GM12878 (cell line): ENCODE results near the gene VASH2. TPM values are rescaled to one million over a fixed set of nuclear protein-coding genes. Genes with fewer than 3 reads are reported as not detected.

Experiments used
- BACH1 ChIP-seq: fragments of 450-650 bp; IDR thresholded peaks from 2 replicates; pipeline ENCODE4 v1.6.1; 2017; ENCODE audit warnings: mild to moderate bottlenecking, borderline replicate concordance
- CBFB ChIP-seq: IDR thresholded peaks from 2 replicates; pipeline ENCODE4 v1.6.1; 2016; ENCODE audit warnings: antibody characterized with exemption, low read depth
- CHD1 ChIP-seq: IDR thresholded peaks from 2 replicates; pipeline ENCODE4 v1.6.1; 2012; ENCODE audit warnings: low read depth, low read length, improper control_type of control experiment
- CHD2 ChIP-seq: IDR thresholded peaks from 2 replicates; pipeline ENCODE4 v1.6.1; 2011; ENCODE audit warnings: low read depth, low read length, improper control_type of control experiment, borderline replicate concordance
- ESRRA ChIP-seq: IDR thresholded peaks from 2 replicates; pipeline ENCODE4 v1.6.1; 2012; ENCODE audit warnings: mild to moderate bottlenecking, low read length, improper control_type of control experiment
- EZH2 ChIP-seq: IDR thresholded peaks from 2 replicates; pipeline ENCODE4 v1.6.1; 2012; ENCODE audit warnings: low read depth, mild to moderate bottlenecking, control low read depth, inconsistent platforms, low read length, borderline replicate concordance; ENCODE audit not compliant: control insufficient read depth
- NR2F1 ChIP-seq: fragments of 450-650 bp; conservative IDR thresholded peaks from 2 replicates; pipeline ENCODE4 v1.6.1; 2017; ENCODE audit warnings: mild to moderate bottlenecking
- POLR2AphosphoS5 ChIP-seq: IDR thresholded peaks from 2 replicates; pipeline ENCODE4 v1.6.1; 2011; ENCODE audit warnings: mild to moderate bottlenecking, low read length, inconsistent platforms
- RAD51 ChIP-seq: fragments of 450-650 bp; IDR thresholded peaks from 2 replicates; pipeline ENCODE4 v1.6.1; 2016; ENCODE audit warnings: moderate library complexity, mild to moderate bottlenecking, inconsistent platforms
- SP1 ChIP-seq: IDR thresholded peaks from one replicate; pipeline ENCODE4 v1.6.1; 2011; ENCODE audit warnings: low read depth, low read length
- WRNIP1 ChIP-seq: IDR thresholded peaks from 2 replicates; pipeline ENCODE4 v1.6.1; 2011; ENCODE audit warnings: low read depth, low read length, improper control_type of control experiment, borderline replicate concordance
- ZBED1 ChIP-seq: IDR thresholded peaks from 2 replicates; pipeline ENCODE4 v1.6.1; 2016; ENCODE audit warnings: borderline replicate concordance
- ZNF687 ChIP-seq: fragments of 450-650 bp; IDR thresholded peaks from 2 replicates; pipeline ENCODE4 v1.6.1; 2017; ENCODE audit warnings: mild to moderate bottlenecking, moderate library complexity
- polyA plus RNA-seq, 11 experiments: library from polyadenylated mRNA; depleted of rRNA in 4 of 11; unstranded in 6 of 11; stranded (reverse) in 5 of 11; fragments of >200 nt; fragmentation: Nextera tagmentation in 4 of 11; fragmentation: Illumina TruSeq in 1 of 11; extraction: Ambion mirVana in 4 of 11; extraction: Trizol in 1 of 11; gene quantifications; 1 replicate in 1 of 11; 2 replicates in 10 of 11; pipeline versions ENCODE4 v1.2.1 to v1.2.3, GENCODE V29; 2011 to 2016; ENCODE audit warnings: inconsistent platforms in 2 of 11, missing spikeins in 2 of 11, low read depth in 1 of 11
- total RNA-seq, 4 experiments: library from RNA; depleted of rRNA in 3 of 4; stranded (reverse); fragments of >200 nt in 3 of 4; fragmentation: Illumina TruSeq in 1 of 4; extraction: Trizol in 1 of 4; gene quantifications; 2 replicates each; pipeline versions ENCODE4 v1.2.1 to v1.2.3, GENCODE V29; 2013 to 2021
- TF ChIP-seq, protein P1 (sequence below): fragments of 450-650 bp; IDR thresholded peaks from 2 replicates; pipeline ENCODE4 v1.6.1; 2018; ENCODE audit warnings: borderline replicate concordance, mild to moderate bottlenecking; ENCODE audit not compliant: partially characterized antibody
- TF ChIP-seq, protein P2 (sequence below): IDR thresholded peaks from 2 replicates; pipeline ENCODE4 v1.6.1; 2012; ENCODE audit warnings: low read length, inconsistent platforms
- TF ChIP-seq, protein P3 (sequence below): fragments of 450-650 bp; IDR thresholded peaks from 2 replicates; pipeline ENCODE4 v1.6.1; 2017; ENCODE audit warnings: antibody characterized with exemption, mild to moderate bottlenecking, moderate library complexity

The VASH2 gene
- total and polyA plus RNA-seq, 10 of the 15 experiments (the other 5 are each of a cell fraction or from before 2014, with no cell fraction given): 5.4 to 29.7 (median 21.7) TPM

- TF ChIP-seq BACH1 (no peak), EZH2 (no peak), CBFB (peak; percentile 74), RAD51 (no peak), ZBED1 (peak; percentile 97), WRNIP1 (peak; percentile 52; the same call in 1 of the 2 replicates), ESRRA (no peak), ZNF687 (peak; percentile 85), SP1 (peak; percentile 85), NR2F1 (peak; percentile 24; the same call in 1 of the 2 replicates), CHD1 (no peak), CHD2 (peak; percentile 77; the same call in 1 of the 2 replicates), POLR2AphosphoS5 (0 out of 2 replicates have a peak, but pooled peaks have one; percentile 45)
- TF ChIP-seq, protein P1, sequence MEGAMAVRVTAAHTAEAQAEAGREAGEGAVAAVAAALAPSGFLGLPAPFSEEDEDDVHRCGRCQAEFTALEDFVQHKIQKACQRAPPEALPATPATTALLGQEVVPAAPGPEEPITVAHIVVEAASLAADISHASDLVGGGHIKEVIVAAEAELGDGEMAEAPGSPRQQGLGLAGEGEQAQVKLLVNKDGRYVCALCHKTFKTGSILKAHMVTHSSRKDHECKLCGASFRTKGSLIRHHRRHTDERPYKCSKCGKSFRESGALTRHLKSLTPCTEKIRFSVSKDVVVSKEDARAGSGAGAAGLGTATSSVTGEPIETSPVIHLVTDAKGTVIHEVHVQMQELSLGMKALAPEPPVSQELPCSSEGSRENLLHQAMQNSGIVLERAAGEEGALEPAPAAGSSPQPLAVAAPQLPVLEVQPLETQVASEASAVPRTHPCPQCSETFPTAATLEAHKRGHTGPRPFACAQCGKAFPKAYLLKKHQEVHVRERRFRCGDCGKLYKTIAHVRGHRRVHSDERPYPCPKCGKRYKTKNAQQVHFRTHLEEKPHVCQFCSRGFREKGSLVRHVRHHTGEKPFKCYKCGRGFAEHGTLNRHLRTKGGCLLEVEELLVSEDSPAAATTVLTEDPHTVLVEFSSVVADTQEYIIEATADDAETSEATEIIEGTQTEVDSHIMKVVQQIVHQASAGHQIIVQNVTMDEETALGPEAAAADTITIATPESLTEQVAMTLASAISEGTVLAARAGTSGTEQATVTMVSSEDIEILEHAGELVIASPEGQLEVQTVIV: no peak
- TF ChIP-seq, protein P2, sequence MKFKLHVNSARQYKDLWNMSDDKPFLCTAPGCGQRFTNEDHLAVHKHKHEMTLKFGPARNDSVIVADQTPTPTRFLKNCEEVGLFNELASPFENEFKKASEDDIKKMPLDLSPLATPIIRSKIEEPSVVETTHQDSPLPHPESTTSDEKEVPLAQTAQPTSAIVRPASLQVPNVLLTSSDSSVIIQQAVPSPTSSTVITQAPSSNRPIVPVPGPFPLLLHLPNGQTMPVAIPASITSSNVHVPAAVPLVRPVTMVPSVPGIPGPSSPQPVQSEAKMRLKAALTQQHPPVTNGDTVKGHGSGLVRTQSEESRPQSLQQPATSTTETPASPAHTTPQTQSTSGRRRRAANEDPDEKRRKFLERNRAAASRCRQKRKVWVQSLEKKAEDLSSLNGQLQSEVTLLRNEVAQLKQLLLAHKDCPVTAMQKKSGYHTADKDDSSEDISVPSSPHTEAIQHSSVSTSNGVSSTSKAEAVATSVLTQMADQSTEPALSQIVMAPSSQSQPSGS: peak; percentile 91
- TF ChIP-seq, protein P3, sequence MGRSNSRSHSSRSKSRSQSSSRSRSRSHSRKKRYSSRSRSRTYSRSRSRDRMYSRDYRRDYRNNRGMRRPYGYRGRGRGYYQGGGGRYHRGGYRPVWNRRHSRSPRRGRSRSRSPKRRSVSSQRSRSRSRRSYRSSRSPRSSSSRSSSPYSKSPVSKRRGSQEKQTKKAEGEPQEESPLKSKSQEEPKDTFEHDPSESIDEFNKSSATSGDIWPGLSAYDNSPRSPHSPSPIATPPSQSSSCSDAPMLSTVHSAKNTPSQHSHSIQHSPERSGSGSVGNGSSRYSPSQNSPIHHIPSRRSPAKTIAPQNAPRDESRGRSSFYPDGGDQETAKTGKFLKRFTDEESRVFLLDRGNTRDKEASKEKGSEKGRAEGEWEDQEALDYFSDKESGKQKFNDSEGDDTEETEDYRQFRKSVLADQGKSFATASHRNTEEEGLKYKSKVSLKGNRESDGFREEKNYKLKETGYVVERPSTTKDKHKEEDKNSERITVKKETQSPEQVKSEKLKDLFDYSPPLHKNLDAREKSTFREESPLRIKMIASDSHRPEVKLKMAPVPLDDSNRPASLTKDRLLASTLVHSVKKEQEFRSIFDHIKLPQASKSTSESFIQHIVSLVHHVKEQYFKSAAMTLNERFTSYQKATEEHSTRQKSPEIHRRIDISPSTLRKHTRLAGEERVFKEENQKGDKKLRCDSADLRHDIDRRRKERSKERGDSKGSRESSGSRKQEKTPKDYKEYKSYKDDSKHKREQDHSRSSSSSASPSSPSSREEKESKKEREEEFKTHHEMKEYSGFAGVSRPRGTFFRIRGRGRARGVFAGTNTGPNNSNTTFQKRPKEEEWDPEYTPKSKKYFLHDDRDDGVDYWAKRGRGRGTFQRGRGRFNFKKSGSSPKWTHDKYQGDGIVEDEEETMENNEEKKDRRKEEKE: no peak
Observed at GRCh38 chr1:212979340-212980122, 29.2 kb downstream of the VASH2 start (continued).
